HG03095 (cell line): ENCODE results near the gene ZNF880.
"Not testable (repeated sequence)": the region's sequence is repeated elsewhere in the genome, so short reads cannot be mapped to it uniquely, and the experiment has no call there.

ENCODE experiments used
- ATAC-seq: cut with Tn5 transposase; IDR thresholded peaks from one replicate; pipeline ENCODE4 v1.9.1; 2021; ENCODE audit warnings: moderate library complexity; ENCODE audit not compliant: unreplicated experiment

The ZNF880 gene

DNA sequence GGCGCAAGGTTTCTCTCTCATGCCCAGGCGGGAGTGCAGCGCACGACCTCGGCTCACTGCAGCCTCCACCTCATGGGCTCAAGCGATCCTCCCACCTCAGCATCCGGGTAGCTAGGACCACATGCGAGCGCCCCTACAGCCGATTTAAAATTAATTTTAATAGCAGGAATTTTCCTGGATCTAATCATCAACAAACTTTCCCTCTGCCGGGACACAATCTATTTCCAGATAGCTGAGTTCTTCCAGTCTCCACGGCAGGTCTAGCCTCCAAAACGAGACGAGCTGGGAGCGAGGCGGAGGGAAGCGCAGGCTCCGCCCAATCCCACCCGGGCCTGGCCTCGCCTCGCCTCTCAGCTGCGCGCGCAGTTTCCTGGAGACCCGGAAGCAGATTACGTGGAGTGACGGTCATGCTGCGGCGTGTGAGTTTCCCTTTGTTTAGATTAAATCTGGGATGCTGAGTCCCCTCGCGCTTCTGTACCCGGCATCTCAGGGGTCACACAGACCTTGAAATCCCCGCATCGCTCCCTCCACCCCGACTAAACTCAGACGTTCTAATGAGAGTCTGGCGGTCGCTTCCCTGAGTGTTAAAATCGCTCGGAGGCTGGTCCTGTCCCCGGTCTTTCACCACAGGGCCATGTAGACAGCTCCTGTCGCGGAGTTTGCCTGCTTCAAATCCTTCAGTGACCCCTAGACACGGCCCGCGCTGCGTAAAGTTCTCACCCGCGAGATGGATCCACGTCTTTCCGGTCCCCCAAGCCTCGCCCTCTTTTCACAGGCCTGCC, at the start of gene ZNF880:
ZNF880 (plus strand) TSS at position 365 of the 782 bp plus-strand sequence; CDS start at position 408, 43 bp downstream.
- no peak for ATAC-seq

DNA sequence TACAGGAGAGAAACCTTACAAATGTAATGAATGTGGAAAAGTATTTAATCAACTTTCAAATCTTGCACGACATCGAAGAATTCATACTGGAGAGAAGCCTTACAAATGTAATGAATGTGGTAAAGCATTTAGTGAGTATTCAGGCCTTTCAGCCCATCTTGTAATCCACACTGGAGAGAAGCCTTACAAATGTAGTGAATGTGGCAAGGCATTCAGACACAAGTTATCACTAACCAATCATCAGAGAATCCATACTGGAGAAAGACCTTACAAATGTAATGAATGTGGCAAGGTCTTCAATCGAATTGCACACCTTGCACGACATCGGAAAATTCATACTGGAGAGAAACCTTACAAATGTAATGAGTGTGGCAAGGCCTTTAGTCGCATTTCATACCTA, 47.3 kb upstream of the ZNF880 start:
- ATAC-seq = no peak

DNA sequence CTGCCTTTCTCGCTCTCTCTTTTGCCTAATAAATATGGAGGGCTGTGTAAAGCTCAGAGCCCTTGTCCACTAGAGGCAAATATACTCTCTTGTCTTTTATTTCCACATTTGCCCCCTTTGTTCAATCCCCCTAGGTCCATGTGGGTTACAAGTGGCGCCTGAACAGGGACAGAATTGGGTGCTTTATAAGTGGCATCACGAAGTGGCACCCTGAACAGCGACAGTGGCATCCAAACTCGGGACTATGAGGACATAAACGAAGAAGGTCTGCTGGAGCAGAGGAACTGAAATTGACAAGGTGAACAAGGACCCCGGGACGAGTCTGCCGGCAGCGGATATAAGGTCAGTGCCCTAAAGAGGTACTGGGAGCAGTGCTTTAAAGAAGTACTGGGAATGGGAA, 38.0 kb upstream of the ZNF880 start:
- no peak for ATAC-seq

DNA sequence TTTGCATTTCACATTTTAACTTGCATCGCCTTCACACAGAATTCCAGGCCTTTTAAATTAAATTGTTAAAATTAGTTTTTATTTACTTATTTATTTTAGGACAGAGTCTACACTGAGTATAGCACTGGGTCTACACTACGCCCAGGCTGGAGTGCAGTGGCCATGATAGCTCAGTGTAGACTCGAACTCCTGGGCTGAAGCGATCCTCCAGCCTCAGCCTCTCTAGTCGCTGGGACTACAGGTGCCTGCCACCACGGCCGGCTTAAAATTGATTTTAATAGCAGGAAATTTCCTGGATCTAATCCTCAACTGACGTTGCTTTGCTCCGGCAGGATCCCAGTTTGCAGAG, 34.0 kb upstream of the ZNF880 start:
- no peak for ATAC-seq

DNA sequence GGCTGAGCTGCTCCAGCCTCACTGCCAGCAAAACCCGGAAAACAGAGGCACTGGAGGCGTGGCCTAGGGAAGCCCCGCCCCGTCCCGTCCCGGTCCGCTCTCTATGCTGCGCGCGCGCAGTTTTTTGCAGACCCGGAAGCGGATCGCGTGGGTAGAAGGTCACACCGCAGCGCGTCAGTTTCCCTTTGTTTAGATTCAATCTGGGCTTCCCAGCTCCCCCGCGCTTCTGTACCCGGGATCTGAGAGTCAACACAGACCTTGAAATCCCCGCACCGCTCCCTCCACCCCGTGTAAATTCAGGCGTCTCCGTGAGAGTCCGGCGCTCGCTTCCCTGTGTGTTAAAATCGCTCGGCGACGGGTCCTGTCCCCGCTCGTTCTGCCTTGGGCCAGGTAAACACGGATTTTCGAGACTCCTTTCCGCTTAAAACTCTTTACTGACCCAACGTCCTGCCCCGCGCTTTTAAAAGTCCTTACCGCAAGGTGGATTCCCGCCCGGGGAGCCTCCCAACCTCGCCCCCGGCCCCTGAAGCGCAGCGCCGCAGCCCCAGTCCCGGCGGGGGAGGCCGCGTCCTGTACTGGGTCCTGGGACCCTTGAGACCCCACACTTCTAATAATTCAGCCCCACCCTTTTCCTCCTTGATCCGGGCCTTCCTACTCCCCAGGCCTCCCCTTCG, 33.5 kb upstream of the ZNF880 start, which contains the start of gene ZNF610:
ZNF610 (plus strand) TSS at position 127 of the 674 bp plus-strand sequence. CDS start 12,930 bp downstream, outside the sequence.
- ATAC-seq = peak; percentile 81

DNA sequence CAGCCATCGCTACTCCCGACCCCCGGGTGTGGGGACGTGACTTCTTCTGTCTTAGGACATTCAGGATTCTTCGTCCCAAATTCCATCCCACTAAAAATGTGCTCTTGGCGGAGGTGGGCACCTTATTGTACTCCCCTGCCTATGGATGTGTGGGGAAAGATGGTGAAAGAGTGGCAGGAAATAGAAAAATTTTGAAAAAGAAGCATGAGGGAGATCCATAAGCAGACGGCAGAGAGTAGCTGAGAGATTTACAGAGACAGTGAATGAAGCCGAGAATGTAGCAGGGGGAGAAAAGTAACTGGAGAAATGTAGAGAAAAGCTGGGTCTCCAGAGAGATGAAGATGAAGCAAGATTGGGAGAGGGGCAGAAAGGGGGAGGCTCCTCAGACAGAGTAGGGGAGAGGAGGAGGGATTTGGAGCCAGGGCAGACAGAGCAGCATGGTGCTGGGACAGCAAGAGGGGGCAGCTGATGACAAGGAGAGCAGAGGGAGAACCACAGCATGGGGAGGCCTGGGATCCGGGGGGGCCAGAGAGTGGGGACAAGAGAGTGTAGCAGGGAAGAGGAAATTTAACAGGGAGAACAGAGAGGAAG, 32.8 kb upstream of the ZNF880 start:
- no peak for ATAC-seq

DNA sequence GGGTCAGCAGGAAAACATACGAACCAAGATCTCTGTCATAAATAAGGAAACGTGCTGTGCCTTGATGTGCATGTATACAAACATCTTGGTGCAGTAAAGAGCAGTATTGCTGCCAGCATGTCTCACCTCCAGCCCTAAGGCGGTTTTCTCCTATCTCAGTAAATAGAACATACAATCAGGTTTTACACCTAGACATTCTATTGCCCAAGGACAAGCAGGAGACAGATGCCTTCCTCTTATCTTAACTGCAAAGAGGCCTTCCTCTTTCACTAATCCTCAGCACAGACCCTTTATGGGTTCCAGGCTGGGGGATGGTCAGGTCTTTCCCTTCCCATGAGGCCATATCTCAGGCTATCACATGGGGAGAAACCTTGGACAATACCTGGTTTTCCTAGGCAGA, 30.7 kb upstream of the ZNF880 start:
- ATAC-seq = not testable (repeated sequence)

DNA sequence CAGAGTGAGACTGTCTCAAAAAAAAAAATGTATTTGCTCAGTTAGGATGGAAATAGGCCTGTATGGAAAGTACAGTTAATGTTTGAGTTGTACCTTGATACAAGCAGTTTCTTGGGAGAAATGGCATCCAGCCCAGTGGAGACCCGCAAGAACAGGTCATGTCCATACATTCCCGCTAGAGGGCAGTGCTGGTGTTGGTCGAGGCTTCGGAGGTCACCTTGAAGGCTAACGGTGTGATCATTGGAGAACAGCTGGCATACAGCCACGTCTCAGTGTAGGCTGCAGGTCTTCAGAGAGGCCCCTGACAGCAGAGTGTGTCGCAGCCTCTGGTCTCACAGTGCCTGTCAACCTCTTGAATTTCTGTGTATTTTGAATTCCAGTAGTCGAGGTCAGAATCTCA, 26.2 kb upstream of the ZNF880 start:
- ATAC-seq = no peak

DNA sequence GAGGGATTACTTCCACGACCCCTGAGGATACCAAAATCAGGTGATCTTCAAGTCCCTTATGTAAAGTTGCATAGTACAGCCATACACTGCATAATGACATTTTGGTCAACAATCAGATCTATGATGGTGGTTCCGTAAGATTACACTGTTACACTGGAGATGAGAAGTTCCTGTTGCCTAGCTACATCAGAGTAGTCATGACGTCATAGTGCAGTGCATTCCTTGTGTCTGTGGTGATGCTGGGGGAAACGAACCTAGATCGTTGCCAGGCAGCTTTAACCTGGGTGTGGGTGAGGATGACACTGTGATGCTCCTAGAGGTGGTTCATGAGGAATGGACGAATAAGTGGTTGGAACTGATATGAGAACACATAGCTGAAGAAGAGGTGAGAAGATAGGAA, 24.6 kb upstream of the ZNF880 start:
- ATAC-seq = no peak

DNA sequence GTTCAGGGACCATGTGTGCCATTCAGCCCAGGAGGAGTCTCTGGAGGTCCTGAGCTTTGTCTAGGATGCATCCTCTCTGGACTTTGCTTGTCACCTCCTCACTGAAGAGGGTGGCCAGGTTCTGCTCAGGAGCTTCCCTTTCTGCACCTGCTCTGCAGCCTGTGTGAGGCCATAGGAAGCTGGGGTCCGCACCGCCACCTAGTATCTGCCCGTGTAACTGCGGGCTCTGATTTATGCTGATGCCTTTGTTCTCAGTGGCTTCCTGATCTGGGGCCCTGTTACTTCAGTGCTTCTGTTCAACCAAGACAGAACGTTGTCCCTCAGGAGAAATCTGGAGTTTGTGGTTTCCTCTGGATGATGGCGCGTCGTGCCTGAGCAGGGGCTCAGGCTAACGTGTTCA, 18.2 kb upstream of the ZNF880 start:
- no peak for ATAC-seq

DNA sequence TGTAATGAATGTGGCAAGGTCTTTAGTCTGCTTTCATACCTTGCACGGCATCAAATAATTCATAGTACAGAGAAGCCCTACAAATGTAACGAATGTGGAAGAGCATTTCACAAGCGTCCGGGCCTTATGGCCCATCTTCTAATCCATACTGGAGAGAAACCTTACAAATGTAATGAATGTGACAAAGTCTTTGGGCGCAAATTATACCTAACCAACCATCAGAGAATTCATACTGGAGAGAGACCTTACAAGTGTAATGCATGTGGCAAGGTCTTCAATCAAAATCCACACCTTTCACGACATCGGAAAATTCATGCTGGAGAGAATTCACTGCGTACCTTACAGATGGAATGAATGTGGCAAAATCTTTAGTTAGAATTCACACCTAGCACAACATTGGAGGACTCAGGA, 3.3 kb upstream of the ZNF880 start:
- ATAC-seq = no peak

DNA sequence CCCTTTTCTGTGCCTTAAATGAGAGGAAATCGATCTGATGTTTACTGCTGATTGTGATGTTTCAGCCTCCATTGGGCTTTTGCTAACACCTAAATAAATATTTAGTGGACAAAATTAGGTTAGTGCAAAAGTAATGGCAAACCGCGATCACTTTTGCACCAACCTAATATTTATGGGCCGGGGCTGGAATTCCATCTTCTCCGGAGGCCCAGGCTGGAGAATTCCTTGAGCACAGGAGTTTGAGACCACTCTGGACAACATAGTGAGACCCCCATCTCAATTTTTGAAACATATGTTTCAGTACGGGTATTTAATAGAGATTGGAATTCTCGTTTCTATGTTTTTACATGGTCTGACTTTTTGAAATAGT, 603 bp downstream of the ZNF880 start:
- ATAC-seq = no peak

DNA sequence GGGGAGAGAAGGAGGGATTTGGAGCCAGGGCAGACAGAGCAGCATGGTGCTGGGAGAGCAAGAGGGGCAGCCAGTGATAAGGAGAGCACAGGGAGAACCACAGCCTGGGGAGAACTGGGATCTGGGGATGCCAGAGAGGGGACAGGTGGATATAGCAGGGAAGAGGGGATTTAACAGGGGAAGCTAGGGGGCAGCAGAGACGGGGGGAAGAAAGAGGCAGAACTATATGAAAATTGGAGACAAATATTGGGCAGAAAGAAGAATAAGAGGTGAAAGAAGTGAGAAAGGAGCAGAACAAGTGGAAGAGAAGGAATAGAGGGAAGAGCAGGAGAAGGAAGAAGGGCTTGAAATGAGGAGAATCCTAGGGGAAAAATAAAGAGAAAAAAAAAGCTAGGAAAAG, 21.4 kb downstream of the ZNF880 start:
- no peak for ATAC-seq

DNA sequence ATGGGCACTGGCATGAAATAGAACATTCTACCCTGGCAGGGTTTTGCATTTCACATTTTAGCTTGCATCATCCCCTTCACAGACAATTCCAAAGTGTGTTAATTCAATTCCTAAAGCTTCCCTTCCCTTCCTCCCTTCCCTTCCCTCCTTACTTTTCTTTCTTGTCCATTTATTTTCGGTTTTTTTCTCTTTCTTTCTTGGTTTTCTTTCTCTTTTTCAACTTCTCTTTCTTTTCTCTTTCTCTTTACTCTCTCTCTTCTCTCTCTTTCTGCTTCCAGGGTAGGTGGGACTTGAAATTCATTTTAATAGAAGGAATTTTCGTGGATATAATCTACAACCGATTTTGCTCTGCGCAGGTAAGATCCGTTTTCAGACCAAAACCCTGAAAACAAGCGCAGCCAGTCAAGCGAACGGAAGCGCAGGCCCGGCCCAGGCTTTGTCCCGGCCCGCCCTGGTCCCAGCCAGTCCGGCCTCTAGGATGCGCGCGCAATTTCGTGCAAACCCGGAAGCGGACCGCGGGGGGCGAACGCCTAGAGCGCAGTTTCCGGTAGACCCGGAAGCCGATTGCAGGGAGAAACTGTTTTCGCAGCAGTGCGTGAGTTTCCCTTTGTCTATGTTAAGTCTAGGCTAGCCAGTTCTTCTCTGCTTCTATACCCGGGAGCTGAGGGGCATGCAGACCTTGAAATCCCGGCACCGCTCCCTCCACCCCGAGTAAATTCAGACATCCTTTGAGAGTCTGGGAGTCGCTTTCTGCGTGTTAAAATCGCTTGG, 27.8 kb downstream of the ZNF880 start, which contains the start of gene ZNF528:
ZNF528 (plus strand) TSS at position 540 of the 771 bp plus-strand sequence. CDS start 4,165 bp downstream, outside the sequence.
- peak; percentile 79 for ATAC-seq

DNA sequence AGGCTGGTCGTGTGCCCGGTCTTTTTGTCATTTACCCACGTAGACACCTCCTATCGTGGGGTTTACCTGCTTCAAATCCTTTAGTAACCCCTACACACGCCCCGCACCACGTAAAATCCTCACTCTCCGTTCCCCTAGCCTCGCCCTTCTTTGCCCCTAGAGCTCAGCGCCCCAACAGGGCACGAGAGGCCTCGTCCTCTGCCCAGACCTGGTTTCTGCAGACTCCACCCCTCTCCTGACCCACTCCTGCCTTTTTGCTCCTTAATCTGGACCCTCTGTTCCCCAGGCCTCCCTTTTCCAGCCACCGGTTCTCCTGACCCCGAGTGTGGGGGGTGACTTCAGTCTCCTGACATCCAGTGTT, 28.3 kb downstream of the ZNF880 start:
- ATAC-seq = no peak

DNA sequence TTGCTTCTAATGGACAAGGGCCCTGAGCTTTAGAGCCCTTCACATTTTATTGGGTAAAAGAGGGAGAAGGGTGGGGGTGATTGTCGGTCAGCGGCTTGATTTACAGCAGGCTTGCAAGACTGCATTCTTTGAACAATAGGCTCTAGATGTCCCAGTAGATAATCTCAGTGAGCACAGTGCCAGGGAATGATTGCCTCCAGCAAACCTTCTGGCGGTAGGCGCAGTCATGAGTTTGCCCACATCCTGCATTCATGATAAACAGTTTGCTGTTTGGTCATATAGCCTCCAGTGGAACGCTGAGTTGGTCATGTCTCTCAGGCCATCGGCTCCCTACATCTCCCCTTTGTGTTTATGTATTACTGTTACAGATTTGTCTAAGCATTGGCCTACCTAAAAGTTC, 40.6 kb downstream of the ZNF880 start:
- no peak for ATAC-seq

DNA sequence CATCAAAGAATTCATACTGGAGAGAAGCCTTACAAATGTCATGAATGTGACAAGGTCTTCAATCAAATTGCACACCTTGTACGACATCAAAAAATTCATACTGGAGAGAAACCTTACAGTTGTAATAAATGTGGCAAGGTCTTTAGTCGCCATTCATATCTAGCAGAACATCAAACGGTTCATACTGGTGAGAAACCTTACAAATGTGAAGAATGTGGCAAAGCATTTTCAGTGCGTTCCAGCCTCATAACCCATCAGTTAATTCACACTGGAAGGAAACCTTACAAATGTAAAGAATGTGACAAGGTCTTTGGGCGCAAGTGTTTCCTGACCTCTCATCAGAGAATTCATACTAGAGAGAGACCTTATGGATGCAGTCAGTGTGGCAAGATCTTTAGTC, 46.0 kb downstream of the ZNF880 start:
- ATAC-seq = no peak

DNA sequence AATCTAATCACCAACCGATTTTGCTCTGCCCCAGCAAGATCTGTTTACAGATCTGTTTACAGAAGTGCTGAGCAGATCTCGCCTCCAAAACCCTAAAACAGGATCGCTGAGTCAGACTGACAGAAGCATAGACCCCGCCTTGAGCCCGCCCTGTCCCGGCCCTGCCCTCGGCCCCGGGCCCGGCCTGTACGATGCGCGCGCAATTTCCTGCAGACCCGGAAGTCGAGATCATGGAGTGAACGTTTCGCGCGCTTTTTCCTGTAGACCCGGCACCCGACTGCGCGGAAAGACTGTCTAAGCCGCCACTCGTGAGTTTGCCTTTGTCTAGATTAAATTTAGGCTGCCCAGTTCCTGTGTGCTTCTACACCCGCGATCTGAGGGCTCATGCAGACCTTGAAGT, 59.2 kb downstream of the ZNF880 start, which contains the start of gene ZNF534:
ZNF534 (plus strand) TSS at position 212 of the 400 bp plus-strand sequence. CDS start 2,327 bp downstream, outside the sequence.
- ATAC-seq = no peak
